ENCODE measurements around the gene LRP1B. TPM values are rescaled to one million over a fixed set of nuclear protein-coding genes. Genes with fewer than 3 reads are reported as not detected.

LRP1B gene
- total RNA-seq, 1 donor from 2014 or later, result 71.4 TPM

DNA sequence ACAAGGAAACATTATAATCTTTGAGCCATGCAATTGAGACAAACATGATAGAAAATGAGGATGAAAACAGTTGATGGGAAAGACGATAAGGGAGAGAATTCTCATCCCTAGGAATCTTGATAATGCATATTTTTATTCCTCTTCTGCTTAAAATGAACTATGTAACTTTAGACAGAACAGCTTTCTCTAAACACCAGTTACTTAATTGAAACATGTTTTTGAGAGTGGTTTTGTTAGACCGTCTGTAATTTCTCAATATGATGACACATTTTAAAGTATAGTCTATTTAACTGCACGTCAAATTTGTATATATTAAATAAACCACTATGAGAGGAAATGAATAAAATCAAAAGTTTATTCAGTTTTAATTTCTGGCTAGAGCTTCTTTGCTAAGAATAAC, 1896.7 kb downstream of the LRP1B start:
- DNase-seq, result no peak

DNA sequence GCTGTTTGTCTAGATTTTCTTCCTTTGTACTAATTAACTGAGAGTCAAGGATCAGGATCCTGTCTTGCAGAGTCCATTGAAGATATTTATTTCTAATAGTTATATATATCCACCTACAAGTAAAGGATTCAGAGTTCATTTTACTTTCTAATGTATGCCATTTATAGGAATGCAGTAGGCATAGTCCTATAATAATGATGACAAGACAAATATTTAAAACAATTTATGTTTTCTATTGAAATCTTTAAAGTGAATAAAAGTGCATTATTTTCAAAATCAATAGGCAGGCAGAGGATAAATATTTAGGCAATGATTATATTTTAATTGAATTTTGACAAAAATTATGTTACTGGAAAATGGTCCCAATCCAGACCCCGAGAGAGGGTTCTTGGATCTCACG, 1919.9 kb downstream of the LRP1B start:
- no peak for DNase-seq

DNA sequence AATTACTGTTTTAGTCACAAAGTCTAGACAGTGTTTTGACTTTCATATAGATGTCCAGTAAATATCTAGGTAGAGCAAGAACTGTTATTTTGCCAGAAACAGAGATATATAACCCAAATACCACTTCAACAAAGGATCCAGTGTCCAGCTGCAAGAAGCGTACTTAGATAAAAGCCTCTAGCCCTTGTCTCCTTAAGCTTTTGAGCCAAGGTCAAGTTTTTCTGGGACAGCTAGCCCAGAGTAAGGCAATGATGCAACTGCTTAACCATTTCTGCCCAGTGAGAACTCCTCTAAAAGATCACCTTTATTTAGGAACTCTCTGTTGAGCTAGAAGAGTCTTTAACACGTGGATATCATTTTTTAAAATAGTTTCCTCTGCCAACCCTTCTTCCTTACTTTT, 1925.7 kb downstream of the LRP1B start:
- no peak for DNase-seq

DNA sequence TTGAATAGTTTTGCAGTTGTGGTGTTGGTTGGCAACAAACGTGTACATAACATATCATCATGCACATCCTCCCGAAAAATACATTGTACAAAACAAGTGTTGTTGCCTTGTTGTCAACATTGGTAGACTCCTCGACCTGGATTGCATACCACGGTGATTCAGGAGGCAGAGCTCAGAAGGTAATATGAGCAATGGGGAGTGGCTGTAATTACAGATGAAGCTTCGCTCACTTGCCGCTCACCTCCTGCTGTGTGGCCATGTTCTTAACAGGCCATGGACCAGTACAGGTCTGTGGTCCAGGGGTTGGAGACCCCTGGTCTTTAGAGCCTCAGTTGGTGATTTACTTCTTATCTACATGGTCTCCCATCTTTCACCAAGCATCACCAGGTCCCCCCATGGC, 1927.5 kb downstream of the LRP1B start:
- no peak for DNase-seq

DNA sequence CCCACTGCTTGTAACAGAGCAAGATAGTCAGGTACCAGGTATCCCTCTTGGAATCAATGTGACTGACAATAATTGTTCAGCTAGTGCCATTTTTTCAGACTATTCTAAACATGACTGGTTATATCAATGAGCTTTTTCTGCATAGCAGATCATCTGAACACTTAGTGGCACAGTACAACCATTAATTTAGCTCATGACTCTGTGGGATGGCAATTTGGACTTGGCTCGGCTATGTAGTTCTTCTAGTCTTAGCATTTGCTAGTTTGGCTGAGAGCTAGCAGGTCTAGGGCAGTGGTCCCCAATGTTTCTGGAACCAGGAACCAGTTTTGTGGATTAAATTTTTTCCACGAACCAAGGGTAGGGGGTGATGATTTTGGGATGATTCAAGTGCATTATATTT, 1929.2 kb downstream of the LRP1B start:
- no peak for DNase-seq

DNA sequence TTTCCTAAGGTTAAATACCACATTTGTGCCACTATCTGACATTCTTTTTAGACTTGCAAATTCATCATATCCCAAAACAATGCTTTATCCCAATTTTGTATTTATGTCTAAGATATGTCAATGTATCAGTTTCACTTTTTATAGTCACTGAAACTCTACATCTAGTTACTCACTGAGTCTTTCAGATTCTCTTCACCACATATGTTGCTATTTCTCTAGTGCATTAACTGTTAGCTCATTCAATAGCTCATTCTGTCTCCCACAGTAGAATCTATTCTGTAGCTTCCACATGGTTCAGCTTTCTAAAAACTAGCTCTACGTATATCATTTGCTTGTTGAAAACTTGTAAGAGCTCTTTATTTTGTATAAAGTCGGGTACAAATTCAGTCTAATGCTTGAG, 1930.1 kb downstream of the LRP1B start:
- no peak for DNase-seq

DNA sequence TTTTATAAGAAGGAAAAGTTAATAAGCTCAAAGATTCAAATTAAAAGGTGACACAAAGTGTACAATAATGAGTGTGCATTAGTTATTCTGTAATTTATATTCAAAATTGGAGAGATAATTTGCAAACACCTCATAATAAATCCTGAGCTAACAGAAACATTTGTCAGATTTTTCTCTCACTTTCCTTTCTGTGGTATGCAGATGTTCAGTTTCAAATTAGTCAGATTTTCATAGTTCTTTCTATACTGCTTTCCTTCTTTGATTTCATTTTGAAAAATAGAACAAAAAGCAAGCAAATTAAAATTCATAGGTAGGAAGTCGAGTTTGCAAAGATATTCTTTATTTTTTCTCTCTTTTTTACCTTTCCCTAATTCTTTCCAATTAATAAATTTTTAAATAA, 1930.5 kb downstream of the LRP1B start:
- DNase-seq, result no peak

DNA sequence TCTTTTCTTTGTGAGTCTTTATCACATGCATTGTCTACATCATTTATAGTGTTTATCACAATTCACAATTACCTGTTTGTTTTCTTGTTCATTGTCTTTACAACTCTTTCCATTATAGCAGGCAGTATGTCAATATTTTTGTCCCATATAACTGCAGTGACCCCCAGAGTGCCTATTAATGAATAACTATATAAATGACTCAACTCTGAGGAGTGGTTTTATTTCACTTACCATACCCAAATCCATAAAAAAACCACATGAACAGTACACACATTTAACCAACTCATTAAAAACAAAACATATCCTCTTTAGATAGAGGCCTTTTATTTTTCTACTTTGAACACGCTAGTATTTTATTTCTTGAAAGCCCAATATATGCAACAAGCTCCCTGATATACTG, 1931.5 kb downstream of the LRP1B start:
- no peak for DNase-seq

DNA sequence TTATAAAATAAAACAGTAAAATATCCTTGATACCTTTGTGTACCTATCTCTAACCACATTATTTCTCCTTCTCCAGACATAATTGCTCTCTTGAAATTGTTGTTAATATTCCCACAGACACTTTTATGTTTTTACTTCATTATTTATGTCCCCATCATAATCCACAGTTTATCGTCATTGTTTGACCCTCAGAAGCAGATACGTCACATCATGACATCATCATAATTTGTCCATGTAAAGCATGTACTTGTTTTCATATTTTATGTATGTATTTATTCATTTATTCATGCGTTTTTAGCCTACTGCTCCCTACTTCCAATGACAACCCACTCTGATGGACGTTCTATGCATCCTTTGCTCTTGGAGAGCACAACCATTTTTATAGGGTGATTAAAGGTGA, 1943.7 kb downstream of the LRP1B start:
- DNase-seq, result no peak

DNA sequence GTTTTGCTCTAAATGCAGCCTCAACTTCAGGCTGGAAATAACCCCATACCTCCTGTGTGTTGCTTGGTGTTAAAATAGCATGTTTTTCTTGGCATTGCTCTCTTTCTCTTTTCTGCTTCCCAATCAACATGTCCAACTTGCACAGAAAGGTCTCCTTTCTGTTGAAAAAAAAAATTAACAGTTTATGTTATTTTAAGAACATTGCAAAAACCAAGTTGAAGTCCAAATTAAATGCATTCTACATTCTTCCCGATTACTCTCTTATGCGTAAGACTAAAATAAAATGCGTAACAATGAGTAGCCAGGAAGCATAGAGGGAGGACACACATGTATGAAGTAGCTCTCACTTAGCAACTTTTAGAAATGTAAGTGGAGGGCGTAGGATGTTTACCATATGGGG, 1944.5 kb downstream of the LRP1B start:
- no peak for DNase-seq

DNA sequence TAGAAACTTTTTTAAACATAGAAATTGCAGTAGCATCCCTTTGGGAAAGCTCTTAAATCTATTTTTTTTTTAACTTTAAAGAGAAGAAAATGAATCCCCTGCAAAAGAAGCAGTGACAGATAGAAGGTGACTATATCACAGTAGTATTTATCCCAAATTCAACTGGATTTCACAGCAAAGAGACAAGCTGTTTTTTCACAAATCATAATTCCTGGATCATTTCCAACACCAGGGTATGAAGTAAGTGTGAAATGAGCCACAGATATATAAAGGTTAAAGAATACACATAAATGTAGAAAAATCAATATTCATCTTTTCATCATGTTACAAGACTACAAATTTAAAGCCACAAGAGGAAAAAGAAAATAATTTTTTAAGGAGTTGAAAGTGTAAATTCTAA, 1945.7 kb downstream of the LRP1B start:
- DNase-seq, result no peak

DNA sequence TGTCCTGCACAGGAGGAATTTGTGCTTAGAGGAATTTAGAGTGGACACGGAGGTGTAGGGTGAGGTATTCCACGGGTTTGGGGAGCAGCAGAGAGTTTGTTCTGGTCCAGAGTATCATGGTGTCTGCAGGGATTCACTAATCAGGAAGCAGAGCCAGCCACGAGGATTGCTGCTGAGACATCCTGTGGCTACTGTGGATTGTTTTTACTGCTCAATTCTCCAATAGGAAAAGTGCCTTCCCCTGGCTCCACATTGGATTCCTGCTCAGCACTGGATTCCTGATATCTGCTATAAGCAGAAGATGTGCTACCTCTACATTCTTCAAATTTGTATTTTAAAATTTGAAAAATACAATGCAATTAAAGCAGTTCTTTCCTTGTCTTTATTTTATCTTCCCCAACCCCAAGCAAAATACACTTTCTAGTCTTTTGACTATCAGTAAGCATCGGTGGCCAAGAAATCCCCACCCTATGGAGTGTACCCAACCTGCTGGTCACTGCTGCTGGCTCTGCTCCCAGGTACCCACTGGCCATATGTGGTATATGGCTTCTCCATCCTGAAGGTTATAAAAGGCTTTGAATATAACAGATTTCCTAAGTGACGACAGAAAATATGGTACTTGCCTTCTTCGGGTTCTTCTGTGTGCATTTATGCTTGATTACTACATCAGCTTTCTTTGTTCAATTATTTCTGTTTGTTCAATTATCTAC, 1947.6 kb downstream of the LRP1B start:
- DNase-seq, result no peak

Small RNA genes within 50 kb of the gene (small RNA-seq; reads per million reads assigned to genes)
- not detected for gene AC068287.1
- not detected for gene MTCO1P44
- gene RF00019, result not detected
- gene RF02271, result not detected
- not detected for gene RNU6-904P

Measured in occipital lobe (tissue), 3 donors.